GM18505 (cell line): Measurements from ENCODE around the gene ASIC1.

Source experiments
- ATAC-seq: cut with Tn5 transposase; IDR thresholded peaks from one replicate; pipeline ENCODE4 v1.9.1; 2021; ENCODE audit not compliant: unreplicated experiment
- POLR2A ChIP-seq: IDR thresholded peaks from 4 replicates; pipeline ENCODE4 v1.6.1; 2011; ENCODE audit warnings: borderline replicate concordance; ENCODE audit not compliant: insufficient read depth, insufficient read length; ENCODE audit errors: extremely low read depth

ASIC1 gene

DNA sequence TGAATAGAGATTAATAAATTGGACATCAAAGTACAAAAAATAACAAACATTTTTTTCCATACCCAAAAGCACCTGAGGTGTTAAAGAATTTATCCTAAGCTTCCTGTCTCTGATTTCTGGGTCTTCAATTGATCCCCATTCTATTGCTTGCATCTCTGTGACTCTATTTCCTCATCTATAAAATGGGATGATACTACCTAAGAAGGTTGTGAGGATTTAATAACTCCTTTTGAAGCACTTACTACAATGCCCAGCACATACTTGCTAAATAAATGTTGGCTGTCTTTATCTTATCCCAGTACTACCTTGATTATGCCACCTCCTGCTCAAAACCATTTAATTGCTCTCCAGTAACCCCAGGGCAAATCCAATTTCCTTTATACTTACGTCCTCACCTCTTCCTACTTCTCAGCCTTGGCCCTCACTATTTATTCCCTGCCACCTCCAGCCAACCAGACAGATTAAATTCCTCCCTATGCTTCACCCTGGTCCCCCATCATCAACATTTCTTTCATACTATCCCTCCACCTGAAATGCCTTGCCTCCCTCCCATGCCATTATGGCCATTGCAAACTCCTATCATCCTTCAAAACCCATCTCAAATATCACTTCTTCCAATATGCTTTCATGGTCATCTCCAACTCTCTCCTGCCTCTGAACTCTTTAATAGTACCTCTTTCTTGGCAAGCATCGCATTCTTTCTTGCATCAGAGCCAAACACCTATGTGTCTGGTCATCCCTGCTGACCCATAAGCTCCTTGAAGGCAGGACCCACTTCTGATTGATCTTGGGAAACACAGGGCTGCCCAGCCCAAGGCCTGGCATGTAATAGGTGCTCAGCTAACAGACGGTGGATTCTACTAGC lies 7.9 kb upstream of the ASIC1 start:
- ATAC-seq = no peak
- TF ChIP-seq POLR2A = no peak

DNA sequence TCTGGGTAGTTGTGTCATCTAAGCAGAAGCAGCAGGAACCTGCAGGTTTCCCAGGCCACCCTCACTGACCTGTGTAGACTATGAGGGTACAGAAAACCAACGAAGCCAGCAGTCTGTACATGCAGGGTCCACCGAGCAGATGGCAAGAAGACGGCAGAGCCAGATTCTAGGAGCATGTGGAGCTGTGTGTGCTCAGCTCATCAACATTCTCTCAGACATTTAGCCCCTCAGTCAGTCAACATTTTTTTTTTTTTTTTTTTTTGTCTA lies 7.3 kb upstream of the ASIC1 start:
- ATAC-seq = no peak
- no peak for TF ChIP-seq POLR2A

DNA sequence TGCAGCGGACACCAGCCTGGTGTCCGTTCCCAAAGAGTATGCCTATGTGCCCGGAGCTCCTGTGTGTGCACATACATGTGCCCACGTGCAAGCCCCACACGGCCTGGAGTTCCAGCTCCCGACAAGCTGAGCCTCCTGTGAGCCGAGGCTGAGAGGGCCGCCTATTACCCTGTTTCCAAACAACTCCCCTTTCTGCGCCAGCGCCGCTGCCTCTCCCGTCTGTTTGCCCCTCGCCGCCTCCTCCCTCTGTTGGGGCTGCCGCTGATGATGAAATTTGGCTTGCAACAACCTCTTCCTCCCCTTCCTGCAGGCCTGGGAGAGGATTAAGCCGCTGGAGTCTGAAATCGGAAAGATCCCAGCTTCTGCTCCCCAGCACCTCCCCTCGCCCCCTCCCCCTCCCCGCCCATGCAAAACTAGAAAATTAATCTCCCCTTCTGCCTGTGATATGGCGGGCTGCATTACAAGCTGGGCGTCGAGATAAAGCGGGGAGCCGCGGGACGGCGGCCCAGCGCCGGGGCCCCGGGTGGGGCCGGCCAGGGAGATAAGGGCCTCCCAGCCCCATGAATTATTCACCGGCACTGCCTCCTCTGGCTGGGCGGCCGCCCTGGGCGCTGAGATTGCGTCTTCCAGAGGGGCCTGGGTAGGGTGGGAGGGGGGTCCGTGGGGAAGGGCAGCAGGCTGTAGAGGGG lies 6.8 kb upstream of the ASIC1 start:
- no peak for ATAC-seq
- TF ChIP-seq POLR2A = no peak

DNA sequence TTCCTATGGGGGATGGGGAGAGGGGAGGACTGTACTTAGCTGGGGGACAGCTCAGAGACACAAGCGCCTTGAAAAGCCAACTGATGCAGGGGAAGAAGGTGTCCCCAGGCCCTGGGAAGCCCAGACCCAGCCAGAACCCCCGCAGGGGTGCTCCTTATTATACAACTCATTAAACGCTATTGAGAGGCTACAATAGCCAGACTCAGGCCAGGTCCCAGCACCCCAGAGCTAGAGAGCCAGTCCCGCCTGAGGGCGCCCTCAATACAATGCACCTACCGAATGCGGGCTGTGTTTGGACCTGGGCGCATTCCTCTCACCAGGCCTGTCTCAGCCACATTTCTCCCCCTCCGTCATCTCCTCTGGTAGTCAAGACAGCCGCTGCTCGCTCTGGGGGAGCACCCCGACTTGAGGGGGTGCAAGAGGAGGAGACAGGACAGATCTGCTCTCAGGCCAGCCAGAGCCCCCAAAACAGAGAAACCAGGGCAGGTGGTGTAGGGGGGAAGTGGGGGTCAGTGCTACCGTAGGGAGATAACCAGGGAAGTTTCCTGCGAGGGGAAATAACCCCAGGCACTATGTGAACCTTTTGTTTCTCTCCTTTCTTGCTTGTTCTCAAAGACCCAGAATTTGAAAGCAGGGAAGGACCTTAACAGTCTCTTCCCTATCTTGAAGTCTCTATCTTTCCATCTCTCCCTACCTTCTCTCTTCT lies 6.1 kb upstream of the ASIC1 start:
- no peak for TF ChIP-seq POLR2A
- no peak for ATAC-seq

DNA sequence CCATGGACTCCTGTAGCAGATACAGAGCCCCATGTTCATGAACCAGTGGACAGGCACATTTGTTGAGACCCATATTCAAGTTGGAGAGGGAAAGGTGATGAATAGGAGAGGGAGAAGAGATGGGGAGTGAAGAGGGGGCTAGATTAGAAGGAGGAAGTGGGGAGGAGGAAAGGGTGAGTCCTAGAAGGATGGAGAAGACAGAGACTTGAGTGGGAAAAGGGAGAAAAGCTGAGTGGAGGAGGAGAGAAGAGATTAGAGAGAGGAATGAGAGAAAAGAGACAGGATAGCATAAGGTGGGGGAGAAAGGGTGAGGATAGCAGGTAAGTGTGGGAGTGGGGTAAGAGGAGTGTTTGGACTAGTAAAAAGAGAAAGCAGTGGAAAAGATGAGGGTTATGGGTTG lies 4.9 kb upstream of the ASIC1 start:
- no peak for ATAC-seq
- no peak for TF ChIP-seq POLR2A

DNA sequence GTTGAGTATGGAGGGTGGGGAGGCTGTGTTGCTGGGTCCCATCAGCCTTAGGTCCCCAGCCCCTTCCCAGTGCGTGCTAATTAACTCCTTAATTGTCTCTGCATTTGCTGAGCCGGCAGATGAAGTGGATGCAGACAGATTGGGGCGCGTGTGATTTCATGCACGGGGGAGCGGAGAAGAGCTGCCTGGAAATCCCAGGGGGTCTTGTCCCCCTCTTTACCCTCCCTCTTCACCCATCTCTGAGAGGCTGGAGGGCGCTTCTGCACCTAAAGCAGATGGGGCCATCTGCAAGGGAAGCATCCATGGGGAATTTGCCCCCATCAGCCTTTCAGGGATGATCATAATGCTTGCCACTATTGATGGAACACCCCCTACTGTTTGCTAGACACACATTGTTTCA lies 4.4 kb upstream of the ASIC1 start:
- TF ChIP-seq POLR2A = no peak
- ATAC-seq = no peak

DNA sequence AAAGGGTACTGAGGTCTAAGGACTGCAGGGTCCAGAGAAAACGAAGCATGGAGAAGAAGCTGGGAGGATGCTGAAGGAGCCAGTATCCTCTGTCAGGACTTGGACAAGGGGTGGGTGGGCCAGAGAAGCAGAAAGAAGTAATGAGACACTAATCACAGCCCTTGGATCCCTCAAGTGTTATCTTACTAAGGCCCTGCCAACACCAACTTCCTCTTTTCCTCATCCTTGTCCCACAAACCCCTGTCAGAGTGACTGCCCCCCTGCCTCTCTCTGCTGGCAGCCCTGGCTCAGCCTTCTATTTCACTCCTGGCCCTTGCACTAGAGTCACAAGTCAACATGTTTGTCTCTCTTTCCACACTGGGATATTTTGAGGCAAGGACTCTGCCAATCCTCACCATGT lies 3.8 kb upstream of the ASIC1 start:
- TF ChIP-seq POLR2A = no peak
- ATAC-seq = no peak

DNA sequence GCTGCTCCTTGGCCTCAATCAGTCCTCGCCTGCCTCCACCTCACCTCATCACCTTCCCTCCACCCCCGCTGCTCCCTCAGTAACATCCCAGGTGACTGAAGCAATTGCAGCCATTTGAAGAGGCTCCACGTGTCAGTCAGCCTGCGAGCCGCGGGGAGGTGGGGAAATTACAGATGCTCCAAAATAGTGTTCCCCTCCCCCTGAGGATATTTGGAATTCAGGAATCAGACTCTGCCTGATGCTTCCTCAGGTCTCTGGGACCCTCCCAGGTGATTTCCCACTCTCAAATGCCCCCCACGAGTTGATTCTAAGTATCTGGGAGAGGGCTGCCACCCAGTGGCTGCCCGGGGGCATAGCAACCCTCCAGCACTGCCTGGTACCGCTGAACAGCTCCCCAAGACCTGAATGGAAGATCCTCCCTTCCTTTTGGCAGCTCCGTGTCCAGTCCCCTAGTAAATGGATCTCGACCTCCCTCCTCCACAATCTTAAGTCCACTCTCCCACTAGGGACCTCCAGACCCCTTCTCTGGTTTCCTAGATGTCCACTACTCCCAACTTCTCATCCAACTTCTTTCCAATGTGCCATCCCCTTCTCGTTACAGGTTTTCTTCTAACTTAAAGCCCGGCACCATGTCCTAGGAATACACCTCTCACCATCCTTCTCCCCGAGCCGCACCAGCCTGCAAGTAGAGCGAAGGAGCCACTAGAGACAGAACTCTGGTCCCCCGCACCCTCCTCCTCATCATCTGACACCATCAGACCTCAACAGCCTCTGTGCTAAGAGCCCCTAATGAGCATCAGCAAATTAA lies 1.4 kb upstream of the ASIC1 start:
- no peak for ATAC-seq
- no peak for TF ChIP-seq POLR2A

DNA sequence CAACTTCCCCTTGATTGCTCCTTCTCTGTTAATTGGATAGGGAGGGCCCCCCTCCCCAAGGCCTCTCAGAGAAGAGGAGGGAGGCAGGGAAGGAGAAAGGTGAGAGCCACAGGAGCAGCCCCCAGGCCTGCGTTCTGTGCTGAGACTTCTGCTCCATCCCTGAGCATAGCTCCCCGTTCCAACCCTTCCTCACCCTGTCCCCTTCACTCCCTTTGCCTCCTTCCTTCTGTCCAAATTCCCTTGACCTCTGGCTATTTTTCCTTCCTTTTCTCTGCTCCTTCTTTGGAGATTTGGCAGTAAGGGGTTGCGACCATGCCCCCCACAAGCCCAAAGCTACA lies 788 bp upstream of the ASIC1 start:
- ATAC-seq = no peak
- no peak for TF ChIP-seq POLR2A

DNA sequence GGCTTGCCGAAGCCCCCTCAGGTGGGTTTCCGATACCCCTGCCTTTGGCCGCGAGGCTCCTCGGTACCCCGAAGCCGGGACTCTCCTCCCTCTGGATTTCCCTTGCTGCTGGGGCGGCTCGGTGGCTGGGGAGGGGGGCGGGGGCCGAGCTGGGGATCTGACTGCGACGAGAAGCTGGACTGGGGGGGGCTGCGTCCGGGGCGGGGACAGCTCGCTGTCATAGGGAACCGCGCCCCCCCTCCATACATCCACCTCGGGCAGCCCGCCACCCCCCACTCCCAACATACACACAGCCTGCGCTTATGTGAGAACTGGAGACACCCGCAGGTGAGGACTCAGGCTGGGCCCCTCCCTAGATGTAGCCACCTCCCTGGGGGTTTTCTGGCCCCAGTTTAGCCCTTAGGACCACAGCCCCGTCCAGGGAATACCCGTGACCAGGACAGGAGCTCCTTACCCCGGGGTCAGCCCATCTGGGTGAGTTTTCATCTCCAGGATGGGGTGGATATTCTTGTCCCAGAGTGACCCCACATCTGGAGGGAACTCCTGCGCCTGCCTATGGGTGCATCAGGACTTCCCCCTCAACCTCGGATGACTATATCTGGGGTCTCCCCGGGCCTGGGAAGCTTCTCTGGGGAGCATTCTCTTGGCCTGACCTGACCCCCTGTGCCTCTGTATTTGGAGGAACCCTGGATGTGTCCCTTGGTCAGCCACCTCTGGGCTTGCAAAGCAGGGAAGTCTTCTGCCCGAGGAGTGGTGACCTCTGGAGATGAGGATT lies 687 bp downstream of the ASIC1 start:
- no peak for TF ChIP-seq POLR2A
- no peak for ATAC-seq

DNA sequence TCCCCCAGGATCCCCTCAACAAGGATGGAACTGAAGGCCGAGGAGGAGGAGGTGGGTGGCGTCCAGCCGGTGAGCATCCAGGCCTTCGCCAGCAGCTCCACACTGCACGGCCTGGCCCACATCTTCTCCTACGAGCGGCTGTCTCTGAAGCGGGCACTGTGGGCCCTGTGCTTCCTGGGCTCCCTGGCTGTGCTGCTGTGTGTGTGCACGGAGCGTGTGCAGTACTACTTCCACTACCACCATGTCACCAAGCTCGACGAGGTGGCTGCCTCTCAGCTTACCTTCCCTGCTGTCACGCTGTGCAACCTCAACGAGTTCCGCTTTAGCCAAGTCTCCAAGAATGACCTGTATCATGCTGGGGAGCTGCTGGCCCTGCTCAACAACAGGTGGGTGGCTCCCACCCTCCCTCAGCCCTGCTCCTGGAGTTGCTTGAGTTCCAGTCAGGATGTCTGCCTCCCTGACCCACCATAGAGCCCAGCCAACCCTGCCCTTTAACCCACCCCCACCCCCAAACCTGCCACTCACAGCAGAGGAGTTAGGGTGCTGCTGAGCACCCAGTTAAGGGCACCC lies 1.4 kb downstream of the ASIC1 start:
- no peak for TF ChIP-seq POLR2A
- no peak for ATAC-seq

DNA sequence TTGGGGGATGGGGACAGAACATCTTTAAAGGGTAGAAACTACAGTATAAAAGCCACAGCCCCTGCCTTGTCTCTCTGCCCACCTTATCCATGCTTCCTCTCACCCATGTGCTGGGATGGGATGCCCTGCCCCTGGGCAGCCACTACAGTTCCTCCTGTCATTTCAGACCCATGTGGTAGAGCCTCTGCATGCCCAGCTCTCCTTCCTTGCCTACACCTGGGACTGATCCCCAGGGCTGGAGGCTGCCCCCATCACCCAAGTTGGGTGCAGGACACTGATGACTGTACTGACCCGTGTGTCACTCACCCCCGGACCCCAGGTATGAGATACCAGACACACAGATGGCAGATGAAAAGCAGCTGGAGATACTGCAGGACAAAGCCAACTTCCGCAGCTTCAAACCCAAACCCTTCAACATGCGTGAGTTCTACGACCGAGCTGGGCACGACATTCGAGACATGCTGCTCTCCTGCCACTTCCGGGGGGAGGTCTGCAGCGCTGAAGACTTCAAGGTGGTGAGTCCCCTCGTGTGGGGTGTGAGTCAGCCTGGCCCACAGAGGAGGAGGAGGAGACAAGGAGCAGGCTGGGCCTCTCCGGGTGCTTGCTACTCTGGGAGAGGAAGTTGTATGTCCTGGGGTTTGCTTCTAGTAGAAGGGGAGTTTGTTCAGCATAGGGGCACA lies 2.2 kb downstream of the ASIC1 start:
- TF ChIP-seq POLR2A = no peak
- ATAC-seq = no peak
